IMR-90 (cell line): ENCODE results near the gene RAB27B. TPM values are rescaled to one million over a fixed set of nuclear protein-coding genes. Genes with fewer than 3 reads are reported as not detected.

Source experiments
- ATAC-seq: fragments of 200-7000 bp; cut with Tn5 transposase; 2 replicates; pipeline ENCODE4 v1.9.1; 2020; ENCODE audit warnings: low read depth, mild to moderate bottlenecking, moderate library complexity
- BruUV-seq: library from RNA; stranded (reverse); fragments of 400-500 nt; replicated peaks from 2 replicates; lab custom pipeline; 2021; lab: Mats Ljungman, UMichigan
- CTCF ChIA-PET: fragments of 300-600 bp; formaldehyde crosslinking; extraction: SDS; loops from one replicate; lab custom pipeline; 2021; ENCODE audit warnings: antibody characterized with exemption; lab: Yijun Ruan, JAX
- POLR2A ChIA-PET: fragments of 300-600 bp; sonication (Branson Sonifier 250); formaldehyde crosslinking; loops from one replicate; lab custom pipeline; 2022; ENCODE audit warnings: antibody characterized with exemption; ENCODE audit not compliant: unreplicated experiment; lab: Charles Lee
- DNase-seq: peaks from one replicate; pipeline ENCODE4 v3.0.0; 2013
- H2AFZ ChIP-seq: replicated peaks from 2 replicates; pipeline ENCODE3; 2013; ENCODE audit warnings: low read length, mild to moderate bottlenecking; ENCODE audit not compliant: poor library complexity
- H2AK5ac ChIP-seq: 2 replicates; pipeline ENCODE4 v1.6.1; 2013; ENCODE audit warnings: low read depth, low read length, inconsistent platforms
- H2AK9ac ChIP-seq: replicated peaks from 2 replicates; pipeline ENCODE3; 2013; ENCODE audit warnings: mild to moderate bottlenecking, low read depth, low read length, moderate library complexity; ENCODE audit not compliant: poor library complexity
- H2BK120ac ChIP-seq: 2 replicates; pipeline ENCODE4 v1.6.1; 2013; ENCODE audit warnings: low read depth, low read length, inconsistent platforms
- H2BK15ac ChIP-seq: 3 replicates; pipeline ENCODE4 v1.6.1; 2013; ENCODE audit warnings: low read depth, low read length, inconsistent platforms
- H2BK20ac ChIP-seq: 2 replicates; pipeline ENCODE4 v1.6.1; 2013; ENCODE audit warnings: low read depth, mild to moderate bottlenecking, inconsistent platforms, low read length, moderate library complexity
- H2BK5ac ChIP-seq: 2 replicates; pipeline ENCODE4 v1.6.1; 2013; ENCODE audit warnings: mild to moderate bottlenecking, low read depth, low read length, inconsistent platforms; ENCODE audit not compliant: poor library complexity, severe bottlenecking
- H3K14ac ChIP-seq: replicated peaks from 2 replicates; pipeline ENCODE4 v1.6.1; 2013; ENCODE audit warnings: low read depth, low read length, inconsistent platforms
- H3K18ac ChIP-seq: 2 replicates; pipeline ENCODE4 v1.6.1; 2013; ENCODE audit warnings: low read depth, low read length, control low read depth
- H3K23ac ChIP-seq: 2 replicates; pipeline ENCODE4 v1.6.1; 2013; ENCODE audit warnings: low read depth, low read length, inconsistent platforms
- H3K27ac ChIP-seq: 2 replicates; pipeline ENCODE4 v1.5.1; 2013; ENCODE audit warnings: mild to moderate bottlenecking, control low read depth, low read length; ENCODE audit not compliant: insufficient read depth
- H3K27me3 ChIP-seq: 2 replicates; pipeline ENCODE4 v1.6.1; 2013; ENCODE audit warnings: low read length; ENCODE audit not compliant: control insufficient read depth, insufficient read depth
- H3K36me3 ChIP-seq: 2 replicates; pipeline ENCODE4 v1.6.1; 2013; ENCODE audit warnings: low read length, mixed read lengths; ENCODE audit not compliant: control insufficient read depth, insufficient read depth
- H3K4ac ChIP-seq: 2 replicates; pipeline ENCODE4 v1.6.1; 2013; ENCODE audit warnings: low read depth, low read length, inconsistent platforms
- H3K4me1 ChIP-seq: 2 replicates; pipeline ENCODE4 v1.6.1; 2013; ENCODE audit warnings: low read length, mixed read lengths; ENCODE audit not compliant: control insufficient read depth, insufficient read depth
- H3K4me2 ChIP-seq: 2 replicates; pipeline ENCODE4 v1.6.1; 2013; ENCODE audit warnings: low read depth, mild to moderate bottlenecking, control low read depth, low read length, moderate library complexity
- H3K4me3 ChIP-seq: 2 replicates; pipeline ENCODE4 v1.5.1; 2013; ENCODE audit warnings: low read depth, mild to moderate bottlenecking, control low read depth, low read length, moderate library complexity; ENCODE audit not compliant: insufficient read depth
- H3K56ac ChIP-seq: 2 replicates; pipeline ENCODE4 v1.6.1; 2013; ENCODE audit warnings: low read length, inconsistent platforms; ENCODE audit not compliant: insufficient read depth; ENCODE audit errors: extremely low read depth
- H3K79me1 ChIP-seq, 2 experiments: 2 replicates each; pipeline ENCODE4 v1.6.1; 2013; ENCODE audit warnings: low read length in 2 of 2, inconsistent platforms in 1 of 2, low read depth in 1 of 2
- H3K9ac ChIP-seq: 2 replicates; pipeline ENCODE4 v1.6.1; 2013; ENCODE audit warnings: low read depth, low read length, control low read depth
- H3K9me1 ChIP-seq: 2 replicates; pipeline ENCODE4 v1.6.1; 2013; ENCODE audit warnings: low read length, inconsistent platforms; ENCODE audit not compliant: insufficient read depth
- H3K9me3 ChIP-seq: 2 replicates; pipeline ENCODE4 v1.6.1; 2013; ENCODE audit warnings: low read length; ENCODE audit not compliant: control insufficient read depth, insufficient read depth
- H4K20me1 ChIP-seq: 2 replicates; pipeline ENCODE4 v1.6.1; 2013; ENCODE audit warnings: low read length, inconsistent platforms; ENCODE audit not compliant: insufficient read depth
- H4K5ac ChIP-seq: 2 replicates; pipeline ENCODE4 v1.6.1; 2013; ENCODE audit warnings: mild to moderate bottlenecking, low read depth, low read length, control low read depth
- H4K8ac ChIP-seq, 2 experiments: 2 replicates each; pipeline ENCODE4 v1.6.1; 2013; ENCODE audit warnings: low read depth in 2 of 2, low read length in 2 of 2, control low read depth in 1 of 2, inconsistent platforms in 1 of 2
- H4K91ac ChIP-seq: 2 replicates; pipeline ENCODE4 v1.6.1; 2013; ENCODE audit warnings: low read depth, low read length, inconsistent platforms; ENCODE audit not compliant: insufficient read depth
- BHLHE40 ChIP-seq: fragments of 150-350 bp; IDR thresholded peaks from 2 replicates; pipeline ENCODE4 v1.6.1; 2016; ENCODE audit warnings: mild to moderate bottlenecking, low read depth, low read length
- CEBPB ChIP-seq: IDR thresholded peaks from 2 replicates; pipeline ENCODE4 v1.6.1; 2012; ENCODE audit warnings: low read depth, low read length, improper control_type of control experiment
- CHD1 ChIP-seq: IDR thresholded peaks from 2 replicates; pipeline ENCODE4 v1.6.1; 2012; ENCODE audit warnings: low read depth, low read length, improper control_type of control experiment
- ELK1 ChIP-seq: fragments of 150-350 bp; IDR thresholded peaks from 2 replicates; pipeline ENCODE4 v1.6.1; 2016; ENCODE audit warnings: low read depth, mild to moderate bottlenecking, low read length, moderate library complexity, borderline replicate concordance
- FOS ChIP-seq: fragments of 150-350 bp; IDR thresholded peaks from 2 replicates; pipeline ENCODE4 v1.6.1; 2016; ENCODE audit warnings: low read depth, low read length
- MAZ ChIP-seq: IDR thresholded peaks from 2 replicates; pipeline ENCODE4 v1.6.1; 2012; ENCODE audit warnings: low read depth, mild to moderate bottlenecking, low read length, improper control_type of control experiment, moderate library complexity, borderline replicate concordance
- NFE2L2 ChIP-seq: fragments of 150-350 bp; IDR thresholded peaks from 2 replicates; pipeline ENCODE4 v1.6.1; 2016; ENCODE audit warnings: low read depth, mild to moderate bottlenecking, low read length
- RCOR1 ChIP-seq: IDR thresholded peaks from 2 replicates; pipeline ENCODE4 v1.6.1; 2012; ENCODE audit warnings: mild to moderate bottlenecking, low read length, improper control_type of control experiment; ENCODE audit not compliant: insufficient replicate concordance
- RFX5 ChIP-seq: IDR thresholded peaks from 2 replicates; pipeline ENCODE4 v1.8.0; 2012; ENCODE audit warnings: low read depth, mild to moderate bottlenecking, low read length, moderate library complexity
- USF2 ChIP-seq: fragments of 150-350 bp; IDR thresholded peaks from 2 replicates; pipeline ENCODE4 v1.6.1; 2017; ENCODE audit warnings: mild to moderate bottlenecking, antibody characterized with exemption, low read length, low read depth
- WGBS, 2 experiments: methylation state at CpG; one replicate each; pipeline versions ENCODE4 v1.1.5 to v1.1.7; 2013; ENCODE audit warnings: missing lambda C conversion rate in 2 of 2; ENCODE audit not compliant: insufficient read length in 1 of 2; ENCODE audit errors: extremely low coverage in 2 of 2; 5-methylcytosine and 5-hydroxymethylcytosine counted together
- dilution Hi-C: fragments of 300-500 bp; cut with HindIII; formaldehyde crosslinking; loops from one replicate; pipeline ENCODE4 v1.14.3; 2018; ENCODE audit warnings: low sequenced_read_pairs; ENCODE audit not compliant: unreplicated experiment
- in situ Hi-C: fragments of 300-500 bp; cut with MboI; formaldehyde crosslinking; loops from 3 replicates; pipeline ENCODE4 v1.14.3; 2019; ENCODE audit warnings: low sequenced_read_pairs, inconsistent platforms, mixed read lengths
- intact Hi-C: fragments of 100-400 bp; cut with micrococcal nuclease; formaldehyde crosslinking; loops from 2 replicates; pipeline ENCODE4 v1.10.0; 2022
- polyA plus RNA-seq, 3 experiments: library from polyadenylated mRNA; depleted of rRNA; stranded (reverse); fragments of >200 nt; gene quantifications; 2 replicates each; pipeline ENCODE4 v1.2.3, GENCODE V29; 2012; ENCODE audit warnings: low replicate concordance in 1 of 3
- total RNA-seq: library from RNA; depleted of rRNA; stranded (reverse); fragments of >200 nt; gene quantifications from 2 replicates; pipeline ENCODE4 v1.2.3, GENCODE V29; 2012

The RAB27B gene
- total and polyA plus RNA-seq, 2 of the 4 experiments (the other 2 are of a cell fraction) = 0.24 to 1.3 TPM

GRCh38 chr18:54877076-54877475 is 48.8 kb downstream of the RAB27B start:
- no peak overlapping the region for H2AK9ac ChIP-seq
- DNase-seq (peak; percentile 29), ATAC-seq (peak; percentile 77)
- no peak overlapping the region for H3K27ac ChIP-seq
- no peak overlapping the region for H4K8ac ChIP-seq
- no peaks in the 10 kb centered on the region for H3K9me3 ChIP-seq
- no peak overlapping the region for H4K91ac ChIP-seq
- no peaks in the 10 kb centered on the region for H3K79me1 ChIP-seq
- no peak overlapping the region for H2AFZ ChIP-seq
- ChIA-PET CTCF (no interaction called here), POLR2A (no interaction called here)
- no peaks in the 10 kb centered on the region for H3K9me1 ChIP-seq
- no peak overlapping the region for H3K56ac ChIP-seq
- intact Hi-C loops = no loop called here
- no peak overlapping the region for H2AK5ac ChIP-seq
- H3K23ac ChIP-seq = no peak overlapping the region
- H3K4me2 ChIP-seq = no peak overlapping the region
- in situ Hi-C loops = no loop called here
- H3K36me3 ChIP-seq = no peaks in the 10 kb centered on the region
- H2BK15ac ChIP-seq = no peak overlapping the region
- H3K9ac ChIP-seq = no peak overlapping the region
- H3K4ac ChIP-seq = no peak overlapping the region
- peaks cover 2% of the 10 kb centered on the region; the same call in 1 of the 2 replicates for H3K4me1 ChIP-seq
- H3K4me3 ChIP-seq = no peak overlapping the region
- no peaks in the 10 kb centered on the region for H4K20me1 ChIP-seq
- no peak overlapping the region for H4K5ac ChIP-seq
- H3K18ac ChIP-seq = no peak overlapping the region
- no TSS peak for BruUV-seq
- no CpG with 5 or more reads among the region's 1 CpG for WGBS, 2 experiments
- no peak overlapping the region for H2BK5ac ChIP-seq
- H3K14ac ChIP-seq = no peak overlapping the region
- H2BK120ac ChIP-seq = no peak overlapping the region
- no peak overlapping the region for H2BK20ac ChIP-seq
- TF ChIP-seq ELK1 = no peak
- no peak for TF ChIP-seq CEBPB
- no peak for TF ChIP-seq BHLHE40
- TF ChIP-seq RCOR1 = no peak
- TF ChIP-seq MAZ = no peak
- no peak for TF ChIP-seq CHD1
- no peak for TF ChIP-seq FOS
- no peak for TF ChIP-seq RFX5
- TF ChIP-seq NFE2L2 = no peak
- no peak for TF ChIP-seq USF2
- no peaks in the 10 kb centered on the region for H3K27me3 ChIP-seq
- dilution Hi-C loops = no loop called here
